OCI-LY7 (cell line): Measurements from ENCODE around the gene HBA2. TPM values are rescaled to one million over a fixed set of nuclear protein-coding genes. Genes with fewer than 3 reads are reported as not detected.
"Not testable (repeated sequence)": the region's sequence is repeated elsewhere in the genome, so short reads cannot be mapped to it uniquely, and the experiment has no call there.

ENCODE experiments used
- BruUV-seq: library from RNA; stranded (reverse); fragments of 400-500 nt; replicated peaks from 2 replicates; lab custom pipeline; 2021; lab: Mats Ljungman, UMichigan
- CTCF ChIA-PET: fragments of 300-600 bp; sonication (Branson Sonifier 250); formaldehyde crosslinking; loops from one replicate; lab custom pipeline; 2022; ENCODE audit warnings: antibody characterized with exemption; ENCODE audit not compliant: unreplicated experiment; lab: Charles Lee
- POLR2A ChIA-PET: fragments of 300-600 bp; sonication (Branson Sonifier 250); formaldehyde crosslinking; loops from one replicate; lab custom pipeline; 2022; ENCODE audit warnings: antibody characterized with exemption; lab: Charles Lee
- DNase-seq: peaks from one replicate; pipeline ENCODE4 v3.0.0-alpha.2; 2015; ENCODE audit warnings: low spot score
- H2AFZ ChIP-seq: fragments of 200-600 bp; sonication (generic), shearing (Covaris generic); 2 replicates; pipeline ENCODE4 v1.6.1; 2014; ENCODE audit warnings: mild to moderate bottlenecking, antibody characterized with exemption, low read length, moderate library complexity
- H3K27ac ChIP-seq: fragments of 200-600 bp; sonication (generic); 2 replicates; pipeline ENCODE4 v1.5.1; 2014; ENCODE audit warnings: mixed run types, low read depth, mild to moderate bottlenecking, moderate library complexity, low read length, inconsistent platforms; ENCODE audit not compliant: poor library complexity, severe bottlenecking
- H3K36me3 ChIP-seq: fragments of 200-600 bp; sonication (generic); 2 replicates; pipeline ENCODE4 v1.6.1; 2014; ENCODE audit warnings: mild to moderate bottlenecking, antibody characterized with exemption, low read length, moderate library complexity, mixed read lengths; ENCODE audit not compliant: insufficient read depth
- H3K4me1 ChIP-seq: fragments of 200-600 bp; sonication (generic); 2 replicates; pipeline ENCODE4 v1.5.1; 2014; ENCODE audit warnings: mild to moderate bottlenecking, low read length; ENCODE audit not compliant: insufficient read depth, poor library complexity, severe bottlenecking
- H3K4me2 ChIP-seq: fragments of 200-600 bp; sonication (generic); 2 replicates; pipeline ENCODE4 v1.6.1; 2014; ENCODE audit warnings: mild to moderate bottlenecking, low read length
- H3K4me3 ChIP-seq: fragments of 200-600 bp; sonication (generic); 2 replicates; pipeline ENCODE4 v1.5.1; 2014; ENCODE audit warnings: mild to moderate bottlenecking, low read depth, low read length; ENCODE audit not compliant: poor library complexity, severe bottlenecking
- H3K79me2 ChIP-seq: fragments of 200-600 bp; sonication (generic); 2 replicates; pipeline ENCODE4 v1.6.1; 2016; ENCODE audit warnings: low read depth, mild to moderate bottlenecking, low read length, moderate library complexity, mixed read lengths; ENCODE audit not compliant: insufficient read depth
- H3K9me2 ChIP-seq: fragments of 200-600 bp; sonication (generic); 2 replicates; pipeline ENCODE4 v1.6.1; 2016; ENCODE audit warnings: mild to moderate bottlenecking, low read length, mixed read lengths; ENCODE audit not compliant: insufficient read depth
- H3K9me3 ChIP-seq: fragments of 200-600 bp; sonication (generic); 2 replicates; pipeline ENCODE4 v1.6.1; 2014; ENCODE audit warnings: mild to moderate bottlenecking, mixed run types, low read length, mixed read lengths
- H4K20me1 ChIP-seq: fragments of 200-600 bp; sonication (generic); 2 replicates; pipeline ENCODE4 v1.6.1; 2014; ENCODE audit warnings: mild to moderate bottlenecking, antibody characterized with exemption, low read length, moderate library complexity, mixed read lengths; ENCODE audit not compliant: insufficient read depth
- EZH2phosphoT487 ChIP-seq: fragments of 200-600 bp; sonication (generic); IDR thresholded peaks from 2 replicates; pipeline ENCODE4 v1.6.1; 2018; ENCODE audit warnings: low read depth, borderline replicate concordance, mild to moderate bottlenecking, mixed run types, antibody characterized with exemption, low read length, moderate library complexity, mixed read lengths
- intact Hi-C: fragments of 100-400 bp; cut with micrococcal nuclease; formaldehyde crosslinking; loops from one replicate; pipeline ENCODE4 v1.10.0; 2022; ENCODE audit not compliant: unreplicated experiment
- total RNA-seq, 2 experiments: library from RNA; depleted of rRNA in 1 of 2; stranded (reverse); fragments of >200 nt in 1 of 2; shearing (Covaris generic) in 1 of 2; gene quantifications; 2 replicates each; pipeline ENCODE4 v1.2.3, GENCODE V29; 2014 to 2022
- TF ChIP-seq, protein P1 (sequence below): fragments of 200-600 bp; sonication (generic); conservative IDR thresholded peaks from 2 replicates; pipeline ENCODE4 v1.5.1; 2014; ENCODE audit warnings: mild to moderate bottlenecking, antibody characterized with exemption, low read length, moderate library complexity, mixed read lengths

Gene HBA2
- total RNA-seq, 2 experiments from 2014 or later: not detected

DNA sequence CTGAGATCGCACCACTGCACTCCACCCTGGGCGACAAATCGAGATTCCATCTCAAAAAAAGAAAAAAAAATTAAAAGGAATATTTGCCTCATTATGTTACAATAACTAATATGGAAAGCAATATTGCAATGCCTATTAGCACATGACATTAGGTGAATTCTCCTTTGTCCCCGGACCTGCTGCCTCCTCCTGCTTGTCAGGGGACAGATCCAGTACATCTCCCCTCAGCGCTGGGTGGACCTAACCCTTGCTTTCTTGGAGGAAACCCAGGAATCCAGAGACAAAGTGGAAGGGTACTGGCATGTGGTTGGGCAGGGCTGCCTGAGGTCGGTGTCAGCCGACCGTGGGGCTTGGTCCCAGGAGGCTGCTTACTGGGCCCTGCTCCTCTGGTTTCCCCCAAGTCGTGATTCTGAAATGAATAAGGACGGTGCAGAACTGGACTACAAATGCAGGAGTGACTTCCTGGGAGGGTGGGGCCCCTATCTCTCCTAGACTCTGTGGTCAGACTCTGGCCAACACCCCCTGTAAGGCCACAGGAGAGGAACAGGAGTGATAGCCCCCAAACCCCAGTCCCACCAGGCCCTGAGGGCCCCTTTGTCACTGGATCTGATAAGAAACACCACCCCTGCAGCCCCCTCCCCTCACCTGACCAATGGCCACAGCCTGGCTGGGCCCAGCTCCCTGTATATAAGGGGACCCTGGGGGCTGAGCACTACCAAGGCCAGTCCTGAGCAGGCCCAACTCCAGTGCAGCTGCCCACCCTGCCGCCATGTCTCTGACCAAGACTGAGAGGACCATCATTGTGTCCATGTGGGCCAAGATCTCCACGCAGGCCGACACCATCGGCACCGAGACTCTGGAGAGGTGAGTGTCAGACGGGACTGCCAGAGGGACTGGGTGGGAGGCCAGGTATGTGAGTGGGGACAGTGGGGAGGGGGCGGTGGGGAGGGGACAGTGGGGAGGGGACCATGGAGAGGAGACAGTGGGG, 20.2 kb upstream of the HBA2 start, which contains the start of gene HBZ:
HBZ (plus strand) TSS at position 504 of the 988 bp plus-strand sequence; CDS start at position 770, 266 bp downstream.
- ChIA-PET CTCF (no interaction called here), POLR2A (no interaction called here)
- no peaks in the 10 kb centered on the region for H3K36me3 ChIP-seq
- no peaks in the 10 kb centered on the region for H3K9me2 ChIP-seq
- H3K4me3 ChIP-seq: no peak within 1 kb of the TSS
- H3K27ac ChIP-seq: no peak within 1 kb of the TSS
- H3K79me2 ChIP-seq: no peaks in the 10 kb centered on the region
- no peak for DNase-seq
- no peak within 1 kb of the TSS for H3K4me2 ChIP-seq
- no peaks in the 10 kb centered on the region for H4K20me1 ChIP-seq
- H3K4me1 ChIP-seq: peaks cover 8% of the 10 kb centered on the region
- intact Hi-C loops: no loop called here
- BruUV-seq: no TSS peak
- TF ChIP-seq EZH2phosphoT487: no peak
- TF ChIP-seq, protein P1, sequence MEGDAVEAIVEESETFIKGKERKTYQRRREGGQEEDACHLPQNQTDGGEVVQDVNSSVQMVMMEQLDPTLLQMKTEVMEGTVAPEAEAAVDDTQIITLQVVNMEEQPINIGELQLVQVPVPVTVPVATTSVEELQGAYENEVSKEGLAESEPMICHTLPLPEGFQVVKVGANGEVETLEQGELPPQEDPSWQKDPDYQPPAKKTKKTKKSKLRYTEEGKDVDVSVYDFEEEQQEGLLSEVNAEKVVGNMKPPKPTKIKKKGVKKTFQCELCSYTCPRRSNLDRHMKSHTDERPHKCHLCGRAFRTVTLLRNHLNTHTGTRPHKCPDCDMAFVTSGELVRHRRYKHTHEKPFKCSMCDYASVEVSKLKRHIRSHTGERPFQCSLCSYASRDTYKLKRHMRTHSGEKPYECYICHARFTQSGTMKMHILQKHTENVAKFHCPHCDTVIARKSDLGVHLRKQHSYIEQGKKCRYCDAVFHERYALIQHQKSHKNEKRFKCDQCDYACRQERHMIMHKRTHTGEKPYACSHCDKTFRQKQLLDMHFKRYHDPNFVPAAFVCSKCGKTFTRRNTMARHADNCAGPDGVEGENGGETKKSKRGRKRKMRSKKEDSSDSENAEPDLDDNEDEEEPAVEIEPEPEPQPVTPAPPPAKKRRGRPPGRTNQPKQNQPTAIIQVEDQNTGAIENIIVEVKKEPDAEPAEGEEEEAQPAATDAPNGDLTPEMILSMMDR: no peak
- no peak within 1 kb of the TSS for H2AFZ ChIP-seq
- H3K9me3 ChIP-seq: no peaks in the 10 kb centered on the region

DNA sequence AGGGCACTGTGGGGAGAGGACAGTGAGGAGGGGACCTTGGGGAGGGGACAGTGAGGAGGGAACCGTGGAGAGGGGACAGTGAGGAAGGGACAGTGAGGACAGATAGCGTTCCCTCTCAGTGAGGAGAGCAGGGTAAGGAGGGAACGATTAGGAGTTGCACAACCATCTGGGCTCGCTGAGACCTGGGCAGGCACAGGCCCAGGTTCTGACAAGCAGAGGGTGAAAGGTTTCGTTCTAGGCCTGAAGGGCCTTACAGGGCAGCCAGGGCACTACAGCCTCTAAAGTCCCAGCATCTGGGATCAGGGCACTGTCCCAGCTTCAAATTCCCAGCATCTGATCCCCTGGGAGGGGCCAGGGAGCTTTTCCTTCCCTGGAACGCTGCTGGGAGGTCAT, 19.6 kb upstream of the HBA2 start:
- H3K27ac ChIP-seq, H3K4me3 ChIP-seq, H3K4me1 ChIP-seq, BruUV-seq, H4K20me1 ChIP-seq, H3K9me2 ChIP-seq, H3K79me2 ChIP-seq, POLR2A ChIA-PET, H2AFZ ChIP-seq, H3K4me2 ChIP-seq, H3K9me3 ChIP-seq, intact Hi-C loops, DNase-seq, CTCF ChIA-PET, H3K36me3 ChIP-seq: not testable (repeated sequence)

DNA sequence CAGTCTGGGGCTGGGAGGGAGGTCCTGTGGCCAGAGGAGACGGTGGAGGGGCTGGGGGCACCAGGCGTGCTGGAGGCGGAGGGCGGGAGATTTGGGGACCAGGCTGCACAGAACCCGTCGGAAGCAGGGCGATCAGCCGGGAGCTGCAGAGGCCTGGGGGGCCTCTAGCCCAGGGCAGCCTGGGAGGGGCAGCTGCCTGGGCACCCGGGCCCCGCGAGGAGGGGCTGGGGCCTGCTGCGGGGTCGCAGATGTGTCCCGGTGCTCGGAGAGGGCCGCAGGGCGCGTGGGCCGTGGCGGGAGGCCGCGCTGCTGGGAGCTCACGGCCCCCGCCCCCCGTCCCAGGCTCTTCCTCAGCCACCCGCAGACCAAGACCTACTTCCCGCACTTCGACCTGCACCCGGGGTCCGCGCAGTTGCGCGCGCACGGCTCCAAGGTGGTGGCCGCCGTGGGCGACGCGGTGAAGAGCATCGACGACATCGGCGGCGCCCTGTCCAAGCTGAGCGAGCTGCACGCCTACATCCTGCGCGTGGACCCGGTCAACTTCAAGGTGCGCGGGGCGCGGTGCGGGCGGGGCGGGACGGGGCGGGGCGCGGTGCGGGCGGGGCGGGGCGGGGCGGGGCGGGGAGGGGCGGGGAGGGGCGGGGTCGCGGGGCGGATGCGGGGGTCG, 19.0 kb upstream of the HBA2 start:
- DNase-seq, CTCF ChIA-PET, H3K36me3 ChIP-seq, POLR2A ChIA-PET, H3K79me2 ChIP-seq, intact Hi-C loops, H3K4me1 ChIP-seq, H3K9me2 ChIP-seq, BruUV-seq, H4K20me1 ChIP-seq, H3K27ac ChIP-seq, H3K4me2 ChIP-seq, H3K4me3 ChIP-seq, H2AFZ ChIP-seq, H3K9me3 ChIP-seq: not testable (repeated sequence)
